Adrenal gland (tissue), 12 donors: ENCODE data around the gene TEX29. TPM values are rescaled to one million over a fixed set of nuclear protein-coding genes. Genes with fewer than 3 reads are reported as not detected.

Experiments
- DNase-seq, 7 donors: peaks; one replicate each; pipeline ENCODE4 v3.0.0-alpha.2; 2019 to 2020
- H3K27ac ChIP-seq, 5 donors: fragments of 200-600 bp; sonication (generic) in 4 of 5; 1 replicate in 3 of 5; 2 replicates in 2 of 5; pipeline versions ENCODE4 v1.5.1 to v1.8.0; 2016 to 2020; ENCODE audit warnings: mild to moderate bottlenecking in 1 of 5
- H3K27me3 ChIP-seq: fragments of 200-600 bp; 2 replicates; pipeline ENCODE4 v1.8.0; 2021
- H3K36me3 ChIP-seq, 2 donors: fragments of 200-600 bp; replicated peaks in 1 of 2; 1 replicate in 1 of 2; 2 replicates in 1 of 2; pipeline versions ENCODE4 v1.5.1 to v1.8.0; 2018 to 2022
- H3K4me1 ChIP-seq, 2 donors: fragments of 200-600 bp; replicated peaks in 1 of 2; 1 replicate in 1 of 2; 2 replicates in 1 of 2; pipeline versions ENCODE4 v1.5.1 to v1.8.0; 2018 to 2021
- H3K4me3 ChIP-seq, 4 donors: fragments of 200-600 bp; sonication (generic) in 3 of 4; one replicate each; pipeline ENCODE4 v1.5.1; 2016 to 2018
- H3K9me3 ChIP-seq, 3 donors: fragments of 200-600 bp; sonication (generic) in 1 of 3; replicated peaks in 1 of 3; 1 replicate in 2 of 3; 2 replicates in 1 of 3; pipeline versions ENCODE4 v1.5.1 to v1.8.0; 2016 to 2021
- POLR2A ChIP-seq, 2 donors: fragments of 450-650 bp; IDR thresholded peaks; one replicate each; pipeline ENCODE4 v1.6.1; 2017; ENCODE audit warnings: antibody characterized with exemption in 2 of 2, mild to moderate bottlenecking in 2 of 2, moderate library complexity in 1 of 2
- WGBS, 4 donors: extraction: QIAGEN DNeasy Blood & Tissue Kit in 2 of 4; methylation state at CpG; one replicate each; pipeline versions ENCODE4 v1.1.5 to v1.1.7; 2013 to 2017; 5-methylcytosine and 5-hydroxymethylcytosine counted together
- intact Hi-C, 2 donors: fragments of 100-400 bp; cut with DNase I; formaldehyde crosslinking; loops; one replicate each; pipeline versions ENCODE4 v1.14.1 to v1.15.0; 2022 to 2023
- polyA plus RNA-seq, 3 donors: library from polyadenylated mRNA; stranded (reverse); fragments of 200-250 nt in 2 of 3; fragments of 350-450 nt in 1 of 3; fragmentation: Illumina TruSeq in 1 of 3; extraction: RNeasy Lipid Tissue Mini Kit (QIAGEN cat#74804) in 1 of 3; gene quantifications; one replicate each; pipeline ENCODE4 v1.2.3, GENCODE V29; 2013 to 2014
- total RNA-seq, 9 donors: library from RNA; depleted of rRNA in 4 of 9; stranded (reverse); fragments of >200 nt in 4 of 9; fragments of 120-200 nt in 1 of 9; fragmentation: NEBNext Ultra II Directional in 1 of 9; extraction: Animal tissue kit (Norgen Biotek cat#: 25700) in 1 of 9; gene quantifications; one replicate each; pipeline versions ENCODE4 v1.1.0 to v1.2.4, GENCODE V29; 2013 to 2023
- TF ChIP-seq, protein P1 (sequence below), 6 experiments: fragments of 450-650 bp in 4 of 6; fragments of 200-600 bp in 2 of 6; sonication (generic) in 1 of 6; IDR thresholded peaks; 1 replicate in 5 of 6; 2 replicates in 1 of 6; pipeline versions ENCODE4 v1.5.1 to v1.8.0; 2016 to 2021; ENCODE audit warnings: antibody characterized with exemption in 6 of 6, mild to moderate bottlenecking in 2 of 6, moderate library complexity in 1 of 6
- donor health status: healthy with polysubstance abuse.
- donor health status: Bipolar disorder and iron deficiency.
- donor health status: DM: yes; HTN: yes; CAD: no.
- donor health status: DM: no; HTN: no; CAD: no.
- donor health status: DM: no; HTN: no; CAD: no.
- donor health status: DM: yes; HTN: yes; CAD: no.

TEX29 gene
- total and polyA plus RNA-seq, 12 donors: 0.28 to 4.0 (median 0.34) TPM; not detected in 7

DNA sequence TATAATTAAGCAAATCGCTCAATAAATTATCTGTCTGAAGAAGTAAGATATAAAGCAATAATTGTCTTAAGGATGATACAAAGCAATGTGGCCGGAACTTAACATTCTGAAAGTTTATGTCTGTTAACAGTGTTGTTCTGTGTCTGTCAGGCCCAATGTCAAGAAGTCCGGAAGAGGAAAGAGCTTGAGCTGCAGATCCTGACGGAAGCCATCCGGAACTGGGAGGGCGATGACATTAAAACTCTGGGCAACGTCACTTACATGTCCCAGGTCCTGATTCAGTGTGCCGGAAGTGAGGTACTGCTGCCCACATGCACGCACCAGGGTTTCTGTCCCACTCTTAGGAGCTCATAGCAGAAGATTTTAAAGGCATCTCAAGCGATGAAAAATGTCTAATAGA is 45.1 kb upstream of the TEX29 start:
- 84 to 94% (median 91%) methylated on average over 10 of the region's 10 CpGs for WGBS, 4 donors
- Histone ChIP-seq H3K4me1 (no peaks in the 10 kb centered on the region), H3K4me3 (no peak overlapping the region), H3K9me3 (no peaks in the 10 kb centered on the region), H3K36me3 (peaks cover 0 to 70% of the 10 kb centered on the region in 2 donors), H3K27ac (no peak overlapping the region), H3K27me3 (no peaks in the 10 kb centered on the region)
- TF ChIP-seq, protein P1, sequence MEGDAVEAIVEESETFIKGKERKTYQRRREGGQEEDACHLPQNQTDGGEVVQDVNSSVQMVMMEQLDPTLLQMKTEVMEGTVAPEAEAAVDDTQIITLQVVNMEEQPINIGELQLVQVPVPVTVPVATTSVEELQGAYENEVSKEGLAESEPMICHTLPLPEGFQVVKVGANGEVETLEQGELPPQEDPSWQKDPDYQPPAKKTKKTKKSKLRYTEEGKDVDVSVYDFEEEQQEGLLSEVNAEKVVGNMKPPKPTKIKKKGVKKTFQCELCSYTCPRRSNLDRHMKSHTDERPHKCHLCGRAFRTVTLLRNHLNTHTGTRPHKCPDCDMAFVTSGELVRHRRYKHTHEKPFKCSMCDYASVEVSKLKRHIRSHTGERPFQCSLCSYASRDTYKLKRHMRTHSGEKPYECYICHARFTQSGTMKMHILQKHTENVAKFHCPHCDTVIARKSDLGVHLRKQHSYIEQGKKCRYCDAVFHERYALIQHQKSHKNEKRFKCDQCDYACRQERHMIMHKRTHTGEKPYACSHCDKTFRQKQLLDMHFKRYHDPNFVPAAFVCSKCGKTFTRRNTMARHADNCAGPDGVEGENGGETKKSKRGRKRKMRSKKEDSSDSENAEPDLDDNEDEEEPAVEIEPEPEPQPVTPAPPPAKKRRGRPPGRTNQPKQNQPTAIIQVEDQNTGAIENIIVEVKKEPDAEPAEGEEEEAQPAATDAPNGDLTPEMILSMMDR (IDR thresholded peaks at IDR 0.05): no peak
- no peak for TF ChIP-seq POLR2A (IDR thresholded peaks at IDR 0.05)
- no peak for DNase-seq
- intact Hi-C loops: no loop called here

DNA sequence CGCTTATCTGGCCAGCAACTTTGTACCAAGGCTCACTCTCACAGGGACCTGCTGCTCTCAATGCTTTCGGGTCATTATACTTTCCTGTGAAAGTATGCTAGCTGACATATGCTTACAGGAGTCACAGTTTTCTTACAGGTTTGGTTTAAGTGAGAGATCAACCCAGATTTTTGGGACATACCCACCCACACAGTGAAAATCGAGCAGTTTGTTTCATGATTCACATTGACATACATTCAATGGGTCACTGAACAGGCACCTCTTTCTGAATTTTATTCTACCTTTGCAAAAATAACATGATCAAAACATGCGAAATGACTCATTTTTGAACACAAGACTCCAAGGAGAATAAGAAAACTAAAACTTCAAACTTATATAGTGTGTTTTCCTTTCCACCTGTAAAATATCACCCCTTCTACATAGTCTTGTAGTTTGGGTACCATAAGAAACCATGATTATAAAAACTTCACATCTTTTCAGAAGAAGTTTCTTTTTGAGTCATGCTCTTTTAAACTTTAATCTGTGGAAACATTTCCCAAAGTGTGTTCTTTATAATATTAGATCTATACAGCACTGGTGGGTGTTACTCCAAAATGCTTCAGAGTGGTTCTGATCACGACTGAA is 44.3 kb upstream of the TEX29 start:
- peaks cover 0 to 76% of the 10 kb centered on the region in 2 donors for H3K36me3 ChIP-seq
- no peak overlapping the region for H3K4me3 ChIP-seq
- H3K4me1 ChIP-seq: no peaks in the 10 kb centered on the region
- DNase-seq: no peak
- 93 to 97% (median 94%) methylated on average over 5 of the region's 5 CpGs for WGBS, 4 donors
- no peak for TF ChIP-seq POLR2A (IDR thresholded peaks at IDR 0.05)
- TF ChIP-seq, protein P1 (IDR thresholded peaks at IDR 0.05): no peak
- H3K27me3 ChIP-seq: no peaks in the 10 kb centered on the region
- H3K9me3 ChIP-seq: no peaks in the 10 kb centered on the region
- intact Hi-C loops: no loop called here
- no peak overlapping the region for H3K27ac ChIP-seq

DNA sequence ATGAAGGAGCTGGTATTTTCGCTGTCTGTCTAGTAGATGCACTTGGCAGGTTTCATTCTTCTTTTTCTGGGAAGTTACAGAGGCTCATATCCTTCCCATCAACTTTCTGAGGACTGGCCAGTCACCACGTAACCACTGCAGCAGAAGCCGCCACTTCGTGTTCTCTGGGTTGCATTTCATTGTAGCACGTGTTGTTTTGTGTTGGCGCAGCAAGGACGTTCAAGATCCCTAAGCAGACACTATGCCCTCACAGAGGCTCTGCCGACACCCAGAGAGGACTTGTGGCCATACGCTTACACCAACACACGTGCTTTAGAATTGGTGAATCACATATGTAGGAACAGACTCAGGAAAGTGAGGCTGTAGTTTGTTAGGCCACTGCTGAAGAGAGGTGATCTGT is 42.2 kb upstream of the TEX29 start:
- TF ChIP-seq POLR2A (IDR thresholded peaks at IDR 0.05): no peak
- TF ChIP-seq, protein P1 (IDR thresholded peaks at IDR 0.05): no peak
- no peak overlapping the region for H3K27ac ChIP-seq
- DNase-seq: peak in 1 of 7 donors; percentile 21
- peaks cover 0 to 77% of the 10 kb centered on the region in 2 donors for H3K36me3 ChIP-seq
- 89 to 100% (median 96%) methylated on average over 10 of the region's 10 CpGs for WGBS, 4 donors
- no peak overlapping the region for H3K4me3 ChIP-seq
- no peaks in the 10 kb centered on the region for H3K9me3 ChIP-seq
- intact Hi-C loops: no loop called here
- peaks cover 4 to 11% of the 10 kb centered on the region in 2 donors for H3K4me1 ChIP-seq
- no peaks in the 10 kb centered on the region for H3K27me3 ChIP-seq

DNA sequence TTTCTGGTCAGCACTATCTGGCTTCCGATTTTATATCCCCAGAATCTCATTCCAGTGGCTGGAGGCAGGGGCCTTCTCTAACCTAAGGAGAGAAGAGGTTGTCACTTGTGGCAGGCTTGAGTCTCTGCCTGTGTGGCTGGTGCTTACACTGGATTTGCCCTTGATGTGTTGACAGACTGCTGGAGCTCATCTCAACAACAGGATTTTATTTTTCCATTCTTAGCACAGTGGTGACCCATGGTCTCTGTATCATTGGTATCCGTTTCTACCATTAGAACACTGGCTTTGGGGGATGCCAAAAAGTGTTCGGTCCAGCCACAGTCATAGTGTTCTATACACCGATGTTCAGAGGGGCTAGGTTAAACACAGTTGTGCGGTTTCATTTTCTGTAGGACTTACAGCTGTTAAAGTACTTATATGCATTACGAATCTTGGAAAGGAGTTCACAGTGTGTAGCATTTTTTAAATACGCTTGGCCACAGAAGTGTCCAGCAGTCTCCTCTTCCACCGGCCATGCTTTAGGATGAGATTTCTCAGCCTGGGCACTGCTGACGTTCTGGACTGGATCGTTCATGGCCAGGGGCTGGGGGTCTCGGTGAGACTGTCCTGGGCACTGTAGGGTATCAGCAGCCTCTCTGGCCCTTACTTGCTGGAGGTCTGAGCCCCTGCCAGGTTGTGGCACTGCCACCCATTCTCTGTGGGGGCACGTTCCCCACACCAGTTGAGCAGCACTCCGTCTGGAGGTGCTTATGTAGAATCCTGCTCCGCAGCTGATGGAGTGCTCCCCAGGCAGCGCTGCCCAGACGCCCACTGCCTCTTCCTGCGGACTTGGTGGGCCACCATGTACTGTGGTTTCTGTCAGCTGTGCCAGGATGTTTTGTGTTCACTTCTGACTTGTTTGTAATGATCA is 41.4 kb upstream of the TEX29 start:
- peak in 1 of 7 donors; percentile 43 for DNase-seq
- no peak for TF ChIP-seq POLR2A (IDR thresholded peaks at IDR 0.05)
- TF ChIP-seq, protein P1 (IDR thresholded peaks at IDR 0.05): no peak
- no peak overlapping the region for H3K27ac ChIP-seq
- WGBS, 4 donors: 90 to 94% (median 93%) methylated on average over 12 to 17 of the region's 17 CpGs
- H3K9me3 ChIP-seq: no peaks in the 10 kb centered on the region
- H3K36me3 ChIP-seq: peaks cover 0 to 75% of the 10 kb centered on the region in 2 donors
- peaks cover 4 to 11% of the 10 kb centered on the region in 2 donors for H3K4me1 ChIP-seq
- H3K4me3 ChIP-seq: no peak overlapping the region
- no peaks in the 10 kb centered on the region for H3K27me3 ChIP-seq
- intact Hi-C loops: no loop called here
